GM18867 (cell line): ENCODE results near the gene RIBC1.
"Not testable (repeated sequence)": the region's sequence is repeated elsewhere in the genome, so short reads cannot be mapped to it uniquely, and the experiment has no call there.

Source experiments
- ATAC-seq: cut with Tn5 transposase; IDR thresholded peaks from one replicate; pipeline ENCODE4 v1.9.1; 2021; ENCODE audit warnings: mild to moderate bottlenecking, moderate library complexity; ENCODE audit not compliant: unreplicated experiment

RIBC1 gene

GRCh38 chrX:53433651-53434639 lies 11.3 kb downstream of the RIBC1 start, which contains the start of gene HSD17B10:
Gene HSD17B10 (minus strand): TSS chrX:53434370. CDS start chrX:53434345, 25 bp downstream.
- ATAC-seq = peak; percentile 87

GRCh38 chrX:53435997-53436396 lies 13.3 kb downstream of the RIBC1 start:
- peak; percentile 84 for ATAC-seq

DNA sequence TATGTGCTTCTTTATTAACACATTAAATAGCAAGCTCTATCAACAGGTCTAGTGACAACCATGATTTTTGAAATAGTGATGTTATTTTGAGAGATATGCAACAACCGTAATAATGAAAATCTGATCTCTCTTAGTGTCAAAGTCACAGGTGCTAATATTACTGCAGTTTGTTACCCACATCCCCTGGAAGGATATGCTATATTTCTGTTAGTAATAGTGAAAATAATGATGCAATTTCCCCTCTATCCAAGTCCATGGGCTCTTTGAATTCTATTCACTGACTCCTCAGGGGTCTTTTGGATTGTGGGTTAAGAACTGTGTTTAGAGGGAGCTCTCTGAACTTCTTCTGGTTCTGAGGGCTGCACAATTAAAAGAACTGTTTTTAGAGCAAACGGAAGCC lies 14.5 kb downstream of the RIBC1 start:
- ATAC-seq = no peak

DNA sequence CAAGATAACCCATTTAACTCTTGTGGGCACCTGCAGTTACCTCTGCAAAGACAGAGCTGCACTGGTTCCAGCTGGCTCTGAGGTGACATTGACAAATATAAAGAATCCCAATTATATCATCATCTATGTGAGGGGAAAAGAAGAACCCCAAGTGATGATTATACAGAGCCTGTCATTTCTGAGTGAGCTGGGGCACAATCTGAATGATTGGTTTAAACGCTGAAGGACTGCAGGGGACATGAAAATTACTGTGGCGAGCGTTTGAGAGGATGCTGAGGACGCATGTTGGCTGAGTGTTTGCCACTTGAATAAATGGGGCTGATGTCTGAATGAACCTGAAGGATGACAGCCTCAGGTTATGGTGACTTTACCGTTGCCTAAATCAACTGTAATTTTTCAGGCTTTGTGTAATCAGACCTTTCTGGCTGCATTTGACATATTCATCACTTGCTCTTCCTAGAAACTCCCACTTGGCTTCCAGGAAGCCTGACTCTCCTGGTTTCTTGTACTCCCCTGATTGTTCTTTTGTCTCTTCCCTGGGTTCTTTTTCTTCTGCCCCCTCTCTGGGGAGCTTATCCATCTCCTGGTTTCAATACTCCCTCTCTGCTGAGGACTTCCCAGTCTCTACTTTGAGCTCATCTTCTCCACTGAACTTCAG lies 15.6 kb downstream of the RIBC1 start:
- no peak for ATAC-seq

DNA sequence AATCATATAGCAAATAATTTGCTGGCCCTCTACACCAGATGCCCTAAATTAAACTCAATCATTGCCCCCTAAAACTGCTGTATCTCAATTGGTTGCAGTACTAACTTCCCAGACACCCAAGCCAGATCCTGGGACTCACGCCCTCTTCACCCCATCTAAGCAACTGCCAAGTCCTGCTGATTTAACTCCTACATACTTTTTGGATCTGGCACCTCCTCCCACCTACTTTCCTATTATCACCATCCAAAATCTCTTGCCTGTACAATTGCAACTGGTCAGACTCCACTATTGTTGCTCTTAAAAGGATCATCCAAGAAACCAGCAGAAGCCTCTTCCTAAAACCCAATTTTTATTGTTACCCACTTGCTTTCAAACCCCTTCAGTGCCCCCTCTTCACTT lies 16.2 kb downstream of the RIBC1 start:
- ATAC-seq = no peak

- ATAC-seq = no peak
Observed at GRCh38 chrX:53440101-53440500, 17.4 kb downstream of the RIBC1 start.

DNA sequence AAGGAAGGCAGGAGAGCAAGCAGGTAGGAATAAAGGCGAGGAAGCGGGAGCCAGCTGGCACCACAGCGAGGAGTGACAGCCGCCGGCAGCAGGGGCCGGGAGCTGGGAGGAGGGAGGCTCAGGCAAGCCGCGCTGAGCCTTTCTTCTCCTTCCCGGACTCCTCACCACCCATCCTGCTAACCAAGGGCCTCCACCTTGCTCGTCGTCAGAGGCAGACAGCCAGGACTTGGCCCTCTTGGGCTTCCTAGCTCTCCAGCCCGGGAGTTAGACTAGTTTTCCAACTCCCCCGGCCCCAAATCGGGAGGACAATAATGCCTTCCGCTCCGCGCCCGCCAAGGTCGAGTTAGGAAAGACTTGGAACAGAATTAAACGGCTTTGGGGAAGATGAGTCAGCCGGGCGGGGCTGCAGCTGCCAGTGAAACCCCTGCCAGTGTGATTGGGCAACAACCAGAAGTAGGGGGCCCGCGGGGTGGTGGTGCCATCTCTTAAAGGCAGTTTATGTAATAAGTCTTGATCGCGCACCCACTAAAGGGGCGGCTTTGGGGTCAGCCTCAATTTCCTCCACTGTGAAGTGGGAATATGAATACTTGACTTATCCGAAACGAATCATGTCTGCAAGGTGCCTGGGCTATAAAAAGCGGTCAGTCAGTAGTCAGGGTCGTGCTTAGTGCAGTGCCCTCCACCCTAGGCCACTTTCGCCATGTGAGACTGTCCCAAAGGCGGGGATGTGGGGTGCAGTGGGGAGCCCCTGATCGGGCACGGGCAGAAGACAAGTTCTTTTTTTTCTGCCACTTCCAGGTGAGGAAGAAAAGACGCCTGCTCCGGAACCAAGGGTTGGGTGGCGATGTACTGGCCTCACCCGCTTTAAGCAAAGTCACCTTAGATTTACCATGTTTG lies 18.2 kb downstream of the RIBC1 start:
- ATAC-seq = no peak

DNA sequence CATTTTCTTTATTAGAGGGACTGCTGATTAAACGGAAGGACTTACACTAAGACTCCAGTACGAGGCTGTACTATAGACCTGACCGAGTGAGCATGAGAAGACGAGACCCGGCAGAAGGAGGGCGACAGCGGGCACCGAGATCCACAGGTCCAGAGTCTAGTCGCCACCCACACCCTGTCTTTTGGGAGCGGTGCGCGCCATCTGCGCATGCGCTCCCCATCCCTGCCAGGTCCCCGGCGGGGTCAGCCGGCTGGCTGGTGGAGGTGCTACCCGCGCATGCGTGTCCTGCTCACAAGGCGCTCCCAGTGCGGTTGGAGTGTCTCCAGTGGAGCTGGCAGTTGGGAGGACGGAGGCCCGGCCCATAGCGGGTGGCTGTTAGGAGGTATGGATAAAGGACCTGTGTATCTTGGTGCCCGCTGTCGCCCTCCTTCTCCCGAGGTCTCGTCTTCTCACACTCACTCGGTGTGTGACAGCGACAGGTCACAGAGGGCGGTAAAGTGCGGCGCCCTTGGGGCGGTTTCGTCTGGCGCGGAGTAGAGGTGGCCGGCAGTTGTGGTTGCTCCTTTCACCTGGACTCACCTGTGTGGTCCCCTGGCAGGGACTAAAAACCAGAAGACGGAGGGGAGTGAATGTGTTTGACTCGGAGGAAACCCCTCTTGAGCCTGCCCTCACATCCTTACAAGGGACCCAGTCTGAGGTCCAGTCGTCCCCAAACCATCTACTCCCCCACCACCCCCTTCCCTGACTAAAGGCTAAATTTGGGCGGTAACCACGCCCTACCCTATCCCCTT lies 19.1 kb downstream of the RIBC1 start:
- ATAC-seq = peak; percentile 76

DNA sequence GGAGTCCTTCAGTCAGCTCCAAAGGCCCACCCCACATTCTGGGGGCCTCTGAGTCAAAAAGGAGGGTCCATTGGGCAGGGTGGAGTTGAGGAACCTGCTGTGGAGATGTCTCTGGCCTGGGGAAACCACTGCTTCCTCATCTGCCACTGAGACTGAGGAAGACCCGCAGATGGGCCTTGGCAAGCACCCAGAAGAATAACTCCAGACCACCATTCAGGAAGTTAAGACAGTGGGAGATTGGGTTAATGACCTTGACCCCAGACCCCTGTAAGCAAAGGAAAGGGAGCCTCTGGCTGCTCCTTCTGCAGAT lies 19.6 kb downstream of the RIBC1 start:
- ATAC-seq = no peak

DNA sequence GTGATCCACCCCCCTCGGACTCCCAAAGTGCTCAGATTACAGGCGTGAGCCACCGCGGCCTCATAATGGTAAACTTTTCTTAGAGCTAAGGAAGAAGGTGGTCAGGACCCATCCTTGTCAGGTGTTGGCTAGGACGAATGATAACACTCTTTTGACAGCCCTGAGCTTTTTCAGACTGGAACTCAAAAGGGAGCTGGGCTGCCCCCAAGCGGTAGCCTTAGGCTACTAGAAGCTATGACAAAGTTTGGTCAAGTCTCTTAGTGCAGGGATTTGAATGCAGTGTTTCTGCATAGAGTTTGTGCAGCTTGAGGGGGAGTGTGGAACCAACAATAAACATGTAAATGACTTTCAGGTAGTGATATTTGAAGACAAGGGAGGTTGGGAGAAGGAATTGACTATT lies 23.3 kb downstream of the RIBC1 start:
- no peak for ATAC-seq

GRCh38 chrX:53447441-53447840 lies 24.8 kb downstream of the RIBC1 start:
- ATAC-seq = no peak

DNA sequence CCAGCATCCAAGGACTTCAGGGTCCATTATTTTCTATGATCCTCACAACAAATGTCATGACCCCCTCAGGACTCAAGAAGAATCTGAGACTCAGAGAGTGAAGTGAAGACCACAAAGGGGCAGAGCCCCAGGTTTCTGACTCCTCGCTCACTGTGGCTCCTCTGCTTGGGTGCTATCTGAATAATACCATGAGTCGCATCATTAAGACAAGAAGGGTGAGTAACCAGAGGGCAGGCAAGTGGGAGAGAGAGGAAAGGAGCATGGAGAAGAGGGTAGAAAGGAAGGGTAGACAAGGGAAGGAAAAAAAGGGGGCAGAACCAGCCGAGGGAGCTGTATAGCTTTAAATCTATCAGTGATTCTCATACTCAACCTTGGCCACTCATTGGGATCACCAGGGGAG lies 27.0 kb downstream of the RIBC1 start:
- ATAC-seq = no peak

DNA sequence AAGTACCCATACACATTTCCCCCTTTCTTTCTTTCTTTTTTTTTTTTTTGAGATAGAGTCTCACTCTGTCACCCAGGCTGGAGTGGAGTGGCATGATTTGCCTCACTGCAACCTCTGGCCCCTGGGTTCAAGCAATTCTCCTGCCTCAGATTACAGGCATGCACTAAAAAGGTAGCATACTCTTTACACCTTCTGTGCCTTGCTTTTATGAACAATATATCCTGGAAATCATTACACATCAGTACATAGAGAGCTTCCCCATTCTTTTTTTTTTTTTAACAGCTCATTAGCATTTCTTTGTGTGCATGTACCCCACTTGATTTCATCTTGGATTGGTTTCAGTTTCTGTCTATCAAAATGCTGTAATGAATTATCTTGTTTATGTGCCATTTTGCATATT lies 30.1 kb downstream of the RIBC1 start:
- no peak for ATAC-seq

GRCh38 chrX:53456254-53456653 lies 33.6 kb downstream of the RIBC1 start:
- ATAC-seq = no peak

DNA sequence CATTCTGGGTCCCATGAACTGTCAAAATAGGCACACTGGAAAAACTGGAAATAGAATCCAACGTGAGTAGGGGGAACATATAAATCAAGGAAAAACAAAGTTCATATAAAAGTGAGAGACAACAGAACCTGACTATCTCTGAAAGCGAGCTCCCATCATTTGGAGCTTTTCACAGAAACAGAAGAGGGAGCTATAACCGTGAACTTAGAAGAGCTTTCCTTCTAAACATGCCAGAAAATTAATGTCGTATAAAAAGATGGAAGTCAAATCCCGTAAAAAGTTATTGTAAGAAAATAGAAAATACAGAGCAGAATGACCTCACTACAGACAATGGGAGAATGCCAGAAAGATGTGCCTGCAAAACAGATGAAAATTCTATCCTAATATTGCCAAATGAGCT lies 35.4 kb downstream of the RIBC1 start:
- ATAC-seq = no peak

GRCh38 chrX:53468659-53469058 lies 46.0 kb downstream of the RIBC1 start:
- ATAC-seq = not testable (repeated sequence)

DNA sequence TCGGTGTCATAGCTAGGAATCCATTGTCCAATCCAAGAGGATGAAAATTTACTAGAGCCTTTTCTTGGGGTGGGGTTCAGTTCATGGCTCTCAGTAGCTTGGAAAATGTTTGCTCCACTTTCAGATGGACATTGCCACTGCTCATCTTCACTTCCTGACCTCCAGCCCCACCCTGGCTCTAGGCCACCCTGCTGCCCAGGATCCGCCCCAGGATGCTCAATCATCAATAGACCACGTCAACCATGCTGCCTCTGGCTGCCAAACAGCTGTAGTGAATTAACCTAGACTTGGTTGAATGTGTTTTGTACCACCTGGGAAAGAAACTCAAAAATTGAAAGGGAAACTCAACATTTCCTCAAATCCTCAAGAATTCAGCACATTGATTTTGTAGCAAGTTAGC lies 48.7 kb downstream of the RIBC1 start:
- ATAC-seq = no peak

- ATAC-seq = no peak
Observed at GRCh38 chrX:53474707-53475106, 52.0 kb downstream of the RIBC1 start.

- ATAC-seq = no peak
Observed at GRCh38 chrX:53476371-53476770, 53.7 kb downstream of the RIBC1 start.

GRCh38 chrX:53479301-53479700 lies 56.6 kb downstream of the RIBC1 start:
- no peak for ATAC-seq
